Measurements from ENCODE around the gene UPF2.
"Not testable (repeated sequence)": the region's sequence is repeated elsewhere in the genome, so short reads cannot be mapped to it uniquely, and the experiment has no call there.

The UPF2 gene

DNA sequence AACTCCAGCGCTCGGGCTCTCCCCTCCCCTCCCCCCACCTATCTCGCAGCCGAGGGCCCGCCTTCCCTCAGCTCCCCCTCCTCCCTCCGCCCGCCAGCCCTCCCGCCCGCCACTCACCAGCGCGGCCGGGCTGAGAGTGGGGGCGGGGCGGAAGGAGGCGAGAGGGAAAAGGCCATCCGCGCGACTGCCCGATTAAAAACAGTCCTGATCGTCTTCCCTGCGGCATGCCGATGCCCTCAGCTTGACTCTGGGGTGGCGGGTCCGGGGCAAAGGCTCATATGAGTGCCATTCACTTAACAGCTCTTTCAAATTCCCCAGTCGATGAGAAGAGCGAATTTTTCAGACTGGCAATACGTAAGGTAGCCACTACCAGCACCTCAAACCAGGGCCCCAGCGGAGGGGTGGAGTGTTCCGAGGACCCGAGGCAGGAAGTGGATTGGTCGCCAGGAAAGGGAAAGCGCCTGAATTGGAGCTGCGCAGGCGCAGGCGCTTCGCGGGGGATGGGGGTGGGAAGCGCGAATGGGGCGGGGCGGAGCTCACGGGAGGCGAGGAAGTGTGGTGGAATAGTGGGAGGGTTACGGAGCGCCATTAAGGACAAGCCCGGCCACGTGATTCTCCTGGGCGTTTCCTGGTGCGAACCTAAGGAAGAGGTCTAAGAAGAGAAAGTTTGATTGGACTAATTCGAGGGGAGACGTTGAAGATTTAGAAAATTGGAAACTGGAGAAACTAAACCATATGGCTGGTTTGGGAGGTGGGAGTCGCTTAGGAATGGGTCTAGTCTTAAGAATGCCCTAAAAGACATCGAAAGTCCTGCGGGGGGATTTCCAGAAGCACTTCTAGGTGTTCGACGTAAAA is at the start of gene UPF2:
TSS of gene UPF2 (minus strand) at position 13 of the 855 bp plus-strand sequence. CDS start 7,386 bp downstream, outside the sequence.
- peak; percentile 87 for DNase-seq

- DNase-seq = no peak
These were observed 48.8 kb upstream of the UPF2 start for GRCh38 chr10:12091421-12091820.

DNA sequence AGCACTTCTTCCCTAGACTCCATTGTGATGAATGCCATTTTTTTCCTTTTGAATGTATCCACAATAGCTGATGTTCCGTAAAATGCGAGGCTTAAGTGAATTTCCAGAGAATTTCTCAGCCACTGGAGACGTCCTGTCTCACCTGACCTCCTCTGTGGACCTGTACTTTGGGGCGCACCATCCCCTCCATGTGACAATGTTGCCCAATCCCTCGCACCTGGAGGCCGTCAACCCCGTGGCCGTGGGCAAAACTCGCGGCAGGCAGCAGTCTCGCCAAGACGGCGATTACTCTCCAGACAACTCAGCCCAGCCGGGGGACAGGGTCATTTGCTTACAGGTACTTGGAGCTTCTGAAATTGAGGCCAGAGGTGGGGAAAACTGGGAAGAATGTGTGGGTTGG is 46.3 kb upstream of the UPF2 start:
- no peak for DNase-seq

- DNase-seq = no peak
These were observed 39.4 kb upstream of the UPF2 start for GRCh38 chr10:12081879-12082557.

- no peak for DNase-seq
These were observed 38.9 kb upstream of the UPF2 start for GRCh38 chr10:12081470-12081869.

- DNase-seq = no peak
These were observed 35.1 kb upstream of the UPF2 start for GRCh38 chr10:12077580-12078180.

GRCh38 chr10:12073526-12073925 is 30.9 kb upstream of the UPF2 start:
- DNase-seq = no peak

DNA sequence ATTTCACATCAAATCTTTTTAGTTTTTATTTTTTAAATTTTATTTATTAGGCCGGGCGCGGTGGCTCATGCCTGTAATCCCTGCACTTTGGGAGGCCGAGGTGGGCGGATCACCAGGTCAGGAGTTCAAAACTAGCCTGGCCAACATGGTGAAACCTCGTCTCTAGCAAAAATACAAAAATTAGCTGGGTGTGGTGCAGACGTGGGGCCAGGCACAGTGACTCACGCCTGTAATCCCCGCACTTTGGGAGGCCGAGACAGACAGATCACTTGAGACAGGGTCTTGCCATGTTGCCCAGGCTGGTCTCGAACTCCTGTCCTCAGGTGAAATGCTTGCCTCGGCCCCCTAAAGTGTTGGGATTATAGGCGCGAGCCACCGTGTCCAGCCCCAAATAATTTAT is 28.8 kb upstream of the UPF2 start:
- DNase-seq = not testable (repeated sequence)

DNA sequence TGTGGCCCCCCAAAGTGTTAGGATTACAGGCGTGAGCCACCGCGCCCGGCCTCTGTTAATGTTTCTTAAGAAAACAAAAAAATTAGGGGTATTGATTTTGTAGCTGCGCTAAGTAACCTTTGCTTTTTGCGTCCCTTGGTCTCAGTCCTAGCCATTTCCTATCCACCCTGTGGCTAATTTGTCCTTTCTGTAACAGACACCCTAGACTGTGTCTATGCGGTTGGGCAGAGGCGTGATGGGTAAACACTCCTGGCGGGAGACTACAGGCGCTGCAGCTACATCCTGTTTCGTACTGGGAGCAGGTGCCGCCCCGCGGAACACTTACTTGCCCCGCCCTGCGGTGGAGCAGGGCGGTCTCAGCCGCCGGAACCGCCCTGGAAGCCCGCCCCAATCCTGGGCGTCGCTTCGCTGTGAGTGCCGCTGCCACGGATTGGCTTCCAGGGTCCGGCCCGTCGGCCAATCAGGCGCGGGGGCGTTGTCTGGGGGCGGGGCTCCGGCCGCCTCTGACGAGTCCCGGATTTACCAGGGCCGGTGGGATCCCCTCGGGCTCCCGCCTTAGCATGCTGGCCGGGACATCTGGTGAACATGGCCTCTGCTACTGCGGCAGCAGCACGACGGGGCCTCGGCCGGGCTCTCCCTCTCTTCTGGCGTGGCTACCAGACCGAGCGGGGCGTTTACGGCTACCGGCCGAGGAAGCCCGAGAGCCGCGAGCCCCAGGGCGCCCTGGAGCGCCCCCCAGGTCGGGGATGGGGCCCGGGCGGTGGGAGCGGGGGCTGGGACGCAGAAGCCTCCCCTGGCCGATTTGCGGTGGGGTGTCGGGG is 26.1 kb upstream of the UPF2 start, which contains the start of gene DHTKD1:
TSS of gene DHTKD1 (plus strand) at position 506 of the 821 bp plus-strand sequence. CDS start at position 586, 80 bp downstream.
- DNase-seq = peak; percentile 93

DNA sequence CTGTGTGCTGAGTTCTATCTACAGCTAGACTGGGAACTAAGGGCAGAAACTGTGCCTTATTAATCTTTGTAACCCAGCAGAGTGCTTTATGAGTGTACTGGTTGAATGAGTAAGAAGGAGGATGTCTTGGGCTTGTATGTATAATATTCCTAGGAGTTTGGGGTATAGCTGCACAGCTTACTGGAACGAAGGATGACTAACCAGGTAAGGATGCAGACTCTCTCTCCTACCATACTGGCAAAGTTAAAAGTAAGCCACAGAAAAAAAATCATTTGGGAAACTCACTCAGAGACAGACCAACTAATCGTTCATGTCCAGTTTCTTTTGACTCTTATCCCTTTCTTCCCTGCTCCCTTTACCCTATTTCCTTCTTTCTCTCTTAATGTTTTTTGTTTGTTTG is 24.7 kb upstream of the UPF2 start:
- no peak for DNase-seq

- no peak for DNase-seq
These were observed 20.8 kb upstream of the UPF2 start for GRCh38 chr10:12063483-12063818.

- no peak for DNase-seq
These were observed 20.3 kb upstream of the UPF2 start for GRCh38 chr10:12062754-12063482.

DNA sequence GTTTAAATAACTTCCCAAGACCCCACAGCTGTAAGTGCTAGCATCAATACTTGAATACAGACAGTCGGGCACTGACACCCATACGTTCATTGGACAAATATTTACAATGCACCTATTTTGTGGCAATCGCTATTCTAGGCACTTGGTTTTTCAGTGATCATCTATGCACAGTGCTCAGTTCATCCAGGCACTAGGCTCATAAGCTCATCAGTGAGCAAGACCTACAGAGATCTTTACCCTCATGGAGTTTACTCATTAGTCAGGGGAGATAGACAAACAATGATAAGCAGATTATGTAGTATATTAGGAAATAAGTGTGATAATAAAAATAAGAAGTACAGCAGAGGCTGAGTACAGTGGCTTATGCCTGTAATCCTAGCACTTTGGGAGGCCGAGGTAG is 18.5 kb upstream of the UPF2 start:
- DNase-seq = no peak

DNA sequence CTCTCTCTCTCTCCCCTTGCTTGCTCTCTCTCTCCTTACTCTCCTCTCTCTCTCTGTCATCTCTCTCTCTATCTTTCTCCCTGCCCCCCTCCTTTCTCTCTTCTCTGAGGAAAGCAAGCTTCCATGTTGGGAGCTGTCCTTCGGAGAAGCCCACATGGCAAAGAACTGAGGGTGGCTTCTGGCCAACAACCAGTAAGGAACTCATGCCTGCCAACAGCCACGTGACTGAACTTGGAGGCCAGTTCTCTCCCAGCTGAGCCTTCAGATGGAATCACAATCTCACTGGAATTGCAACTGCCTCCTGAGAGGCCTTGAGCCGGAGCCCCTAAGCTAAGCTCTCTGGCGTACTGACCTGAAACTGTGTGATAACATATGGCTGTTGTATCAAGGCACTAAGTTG is 14.1 kb upstream of the UPF2 start:
- no peak for DNase-seq

DNA sequence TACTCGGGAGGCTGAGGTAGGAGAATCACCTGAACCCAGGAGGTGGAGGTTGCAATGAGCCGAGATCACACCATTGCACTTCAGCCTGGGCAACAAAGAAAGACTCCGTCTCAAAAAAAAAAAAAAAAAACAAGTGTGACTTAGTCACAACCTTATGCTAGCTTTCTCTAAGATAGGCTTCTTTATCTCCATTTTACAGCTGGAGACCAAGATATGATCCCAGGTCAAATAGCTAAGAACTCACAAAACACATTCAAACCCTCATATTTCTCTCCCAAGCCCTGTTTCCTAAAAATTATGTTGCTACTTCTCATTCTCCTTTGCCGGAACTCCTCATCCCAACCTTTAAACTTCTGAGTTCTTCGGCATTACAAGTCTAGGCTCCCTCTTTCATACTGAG is 13.1 kb upstream of the UPF2 start:
- DNase-seq = no peak

DNA sequence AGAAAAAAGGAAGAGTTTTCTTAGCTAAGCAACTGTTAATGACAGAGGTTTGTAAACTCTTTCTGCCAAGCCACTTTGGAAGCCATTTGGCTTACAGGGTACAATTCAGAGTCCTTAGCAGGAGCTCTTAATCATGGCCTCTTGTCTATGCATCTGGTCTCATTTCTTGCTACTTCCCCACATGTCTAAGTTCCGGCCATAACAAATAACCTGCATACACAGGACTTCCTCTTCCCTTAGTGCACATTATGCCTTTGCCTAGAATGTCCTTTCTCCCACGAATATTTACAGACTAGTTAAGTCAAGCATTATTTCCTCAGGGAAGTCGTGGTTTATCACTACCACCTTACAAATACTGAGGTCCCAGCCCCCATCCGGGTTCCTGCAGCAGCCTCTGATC is 8.6 kb upstream of the UPF2 start:
- no peak for DNase-seq

GRCh38 chr10:12050528-12050927 is 7.9 kb upstream of the UPF2 start:
- no peak for DNase-seq

DNA sequence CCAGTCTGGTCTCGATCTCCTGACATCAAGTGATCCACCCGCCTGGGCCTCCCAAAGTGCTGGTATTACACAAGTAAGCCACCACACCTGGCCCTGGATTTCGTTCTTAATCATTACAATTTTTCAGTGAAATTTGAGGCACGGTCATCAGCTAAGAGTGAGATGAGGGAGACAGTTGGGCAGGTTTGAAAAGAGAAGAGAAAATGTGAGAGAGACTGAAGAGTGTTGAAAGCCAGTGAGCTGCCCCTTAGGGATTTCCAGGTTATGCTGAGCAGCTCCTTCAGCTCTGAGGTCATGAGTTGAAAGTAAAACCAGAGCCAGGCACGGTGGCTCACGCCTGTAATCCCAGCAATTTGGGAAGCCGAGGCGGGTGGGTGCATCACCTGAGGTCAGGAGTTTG is 5.9 kb upstream of the UPF2 start:
- DNase-seq = no peak

DNA sequence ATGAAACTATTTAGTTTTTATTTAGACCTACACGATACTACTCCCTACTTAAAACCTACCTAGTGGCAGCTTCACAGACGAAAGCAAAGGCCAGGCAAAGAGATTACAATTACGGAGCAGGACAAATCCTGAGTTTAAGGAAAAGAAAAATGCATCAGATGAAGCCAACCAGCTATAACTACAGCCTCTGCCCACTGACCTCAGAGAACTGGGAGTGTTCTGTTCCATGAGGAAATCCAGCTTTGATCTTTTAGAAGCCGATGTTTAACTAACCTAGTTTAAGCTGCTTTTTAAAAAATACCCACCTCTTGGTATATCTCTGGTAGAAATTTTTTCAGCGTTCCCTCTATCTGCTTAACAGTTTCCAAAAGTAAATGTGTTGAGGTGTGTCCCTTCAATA is 3.0 kb upstream of the UPF2 start:
- DNase-seq = no peak

DNA sequence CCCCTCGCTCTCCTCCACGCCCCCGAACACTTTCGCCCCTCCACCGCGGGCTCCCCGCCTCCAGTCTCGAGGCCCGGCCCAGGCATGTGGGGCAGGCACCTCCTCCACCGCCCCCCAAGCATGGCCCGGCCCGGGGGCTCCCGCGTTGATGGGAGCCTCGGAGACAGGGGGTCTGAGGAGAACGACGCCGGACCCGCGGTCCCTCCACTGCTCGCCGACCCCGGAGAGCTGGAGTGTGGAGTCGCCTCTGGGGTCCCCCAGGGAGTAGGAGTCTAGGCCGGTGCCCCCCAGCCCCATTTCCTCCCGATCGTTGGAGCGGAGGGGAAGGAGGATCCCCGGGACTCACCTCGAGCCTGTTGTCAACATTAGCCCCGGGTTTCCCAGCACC is 206 bp downstream of the UPF2 start:
- DNase-seq = no peak

DNA sequence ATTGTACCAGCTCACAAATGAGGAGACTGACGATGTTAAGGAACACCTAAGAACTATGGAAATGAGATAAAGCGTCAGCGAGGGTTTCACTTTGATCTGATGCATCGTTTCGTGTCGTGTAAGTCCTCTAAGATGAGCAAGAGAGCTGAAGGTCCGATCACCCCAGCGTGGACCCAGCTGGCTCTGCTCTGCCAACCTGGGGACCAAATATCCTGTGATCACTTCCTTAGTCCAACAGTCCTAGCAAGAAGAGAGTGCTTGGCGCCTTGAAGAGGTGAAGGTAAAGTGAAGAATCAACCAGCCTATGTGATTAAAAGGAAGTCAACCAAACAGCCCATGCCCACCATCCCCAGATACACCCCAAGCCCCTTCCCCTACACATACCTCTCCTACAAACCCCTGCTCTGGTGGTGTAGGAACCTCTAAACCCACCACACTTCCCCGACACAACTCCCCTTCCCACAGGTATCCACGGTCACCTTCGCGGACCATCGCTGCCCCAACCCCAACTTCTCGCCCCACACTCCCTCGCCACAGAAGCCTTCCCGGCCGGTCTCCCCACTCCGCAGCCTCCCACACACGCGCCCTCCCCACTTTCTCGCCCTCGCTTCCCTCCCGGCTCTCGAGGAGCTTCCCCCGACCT is 722 bp downstream of the UPF2 start:
- DNase-seq = no peak

Measured in NCI-H748 treated with DMSO at 0.1 percent for 48 hours (cell line).